Upper lobe of right lung (tissue), 1 donor: Measurements from ENCODE around the gene CRMP1. TPM values are rescaled to one million over a fixed set of nuclear protein-coding genes. Genes with fewer than 3 reads are reported as not detected.

Experiments
- ATAC-seq: fragments of 200-7000 bp; cut with Tn5 transposase; one replicate; pipeline ENCODE4 v1.9.1; 2020; ENCODE audit warnings: mild to moderate bottlenecking, moderate library complexity
- DNase-seq: peaks from one replicate; pipeline ENCODE4 v3.0.0-alpha.2; 2020
- H3K27ac ChIP-seq: fragments of 200-600 bp; one replicate; pipeline ENCODE4 v1.8.0; 2022
- H3K27me3 ChIP-seq: fragments of 200-600 bp; one replicate; pipeline ENCODE4 v1.8.0; 2022; ENCODE audit warnings: mild to moderate bottlenecking
- H3K36me3 ChIP-seq: fragments of 200-600 bp; one replicate; pipeline ENCODE4 v1.8.0; 2022
- H3K4me1 ChIP-seq: fragments of 200-600 bp; one replicate; pipeline ENCODE4 v1.8.0; 2022
- H3K4me3 ChIP-seq: fragments of 200-600 bp; one replicate; pipeline ENCODE4 v1.8.0; 2022; ENCODE audit warnings: mild to moderate bottlenecking
- H3K9me3 ChIP-seq: fragments of 200-600 bp; one replicate; pipeline ENCODE4 v1.8.0; 2022
- CTCF ChIP-seq: fragments of 200-600 bp; IDR thresholded peaks from one replicate; pipeline ENCODE4 v1.8.0; 2022; ENCODE audit warnings: antibody characterized with exemption
- intact Hi-C: fragments of 100-400 bp; cut with DNase I; formaldehyde crosslinking; loops from one replicate; pipeline ENCODE4 v1.11.0; 2022
- microRNA-seq: library from miRNA; unstranded; fragments of <30 nt; microRNA quantifications from one replicate; pipeline ENCODE4 v1.2.0, GENCODE V29; 2020; ENCODE audit warnings: borderline microRNAs expressed
- total RNA-seq: library from RNA; stranded (reverse); fragmentation: NEBNext Ultra II Directional; extraction: Animal tissue kit (Norgen Biotek cat#: 25700); gene quantifications from one replicate; pipeline ENCODE4 v1.2.1, GENCODE V29; 2021
- donor health status: DM: no; HTN: yes; CAD: no; lungs with severe emphysema.

The CRMP1 gene
- total RNA-seq, 1 donor from 2014 or later, result 6.1 TPM

GRCh38 chr4:5772528-5773270 lies 120.2 kb downstream of the CRMP1 start:
- peak; percentile 38 for DNase-seq

More at GRCh38 chr4:5772528-5773270, 120.2 kb downstream of the CRMP1 start:
- Histone ChIP-seq H3K27ac (no peak overlapping the region), H3K9me3 (peaks cover 7% of the 10 kb centered on the region), H3K27me3 (no peaks in the 10 kb centered on the region), H3K36me3 (no peaks in the 10 kb centered on the region), H3K4me1 (no peaks in the 10 kb centered on the region), H3K4me3 (no peak overlapping the region)
- intact Hi-C loops, result no loop called here
- no peak for TF ChIP-seq CTCF
- ATAC-seq, result peak; percentile 21

Small RNAs within 50 kb of the gene (microRNA-seq; reads per million reads assigned to microRNA genes)
- gene MIR378D1, result not detected

Other genes starting within 250 kb of the CRMP1 start
- gene EVC2, start 184.5 kb downstream of the CRMP1 start, total RNA-seq, result 6.3 TPM
- 27.6 TPM for gene EVC, start 181.9 kb downstream of the CRMP1 start, total RNA-seq
- gene C4orf50, start 125.3 kb upstream of the CRMP1 start, total RNA-seq, result 0.12 TPM